Measurements from ENCODE around the gene NDUFS6. TPM values are rescaled to one million over a fixed set of nuclear protein-coding genes. Genes with fewer than 3 reads are reported as not detected.

NDUFS6 gene
- total RNA-seq, 1 donor from 2014 or later, result 69.2 TPM

GRCh38 chr5:1846583-1846982 lies 45.4 kb downstream of the NDUFS6 start:
- H3K4me3 ChIP-seq (ENCODE audit: low read depth, low read length), result no peak overlapping the region
- DNase-seq (ENCODE audit: low read depth), result no peak
- no peaks in the 10 kb centered on the region for H3K36me3 ChIP-seq (ENCODE audit: control insufficient read depth, insufficient read depth, low read length)
- H3K27me3 ChIP-seq (ENCODE audit: control insufficient read depth, insufficient read depth, low read length), result peaks cover 38% of the 10 kb centered on the region
- TF ChIP-seq CTCF (IDR thresholded peaks at IDR 0.05; ENCODE audit: insufficient read depth, low read length, poor library complexity, severe bottlenecking), result no peak

- Histone ChIP-seq H3K27me3 (ENCODE audit: control insufficient read depth, insufficient read depth, low read length) (peaks cover 43% of the 10 kb centered on the region), H3K36me3 (ENCODE audit: control insufficient read depth, insufficient read depth, low read length) (no peaks in the 10 kb centered on the region), H3K4me3 (ENCODE audit: low read depth, low read length) (no peak overlapping the region)
- no peak for TF ChIP-seq CTCF (IDR thresholded peaks at IDR 0.05; ENCODE audit: insufficient read depth, low read length, poor library complexity, severe bottlenecking)
- no peak for DNase-seq (ENCODE audit: low read depth)
Measured at GRCh38 chr5:1847056-1847455, 45.8 kb downstream of the NDUFS6 start.

GRCh38 chr5:1847611-1848010 lies 46.4 kb downstream of the NDUFS6 start:
- peaks cover 47% of the 10 kb centered on the region for H3K27me3 ChIP-seq (ENCODE audit: control insufficient read depth, insufficient read depth, low read length)

GRCh38 chr5:1850324-1851154 lies 49.3 kb downstream of the NDUFS6 start:
- Histone ChIP-seq H3K36me3 (ENCODE audit: control insufficient read depth, insufficient read depth, low read length) (no peaks in the 10 kb centered on the region), H3K4me3 (ENCODE audit: low read depth, low read length) (no peak overlapping the region), H3K27me3 (ENCODE audit: control insufficient read depth, insufficient read depth, low read length) (peaks cover 59% of the 10 kb centered on the region)
- TF ChIP-seq CTCF (IDR thresholded peaks at IDR 0.05; ENCODE audit: insufficient read depth, low read length, poor library complexity, severe bottlenecking), result no peak
- no peak for DNase-seq (ENCODE audit: low read depth)

More at GRCh38 chr5:1847611-1848010, 46.4 kb downstream of the NDUFS6 start:
- no peak for DNase-seq (ENCODE audit: low read depth)
- TF ChIP-seq CTCF (IDR thresholded peaks at IDR 0.05; ENCODE audit: insufficient read depth, low read length, poor library complexity, severe bottlenecking), result no peak
- Histone ChIP-seq H3K4me3 (ENCODE audit: low read depth, low read length) (no peak overlapping the region), H3K36me3 (ENCODE audit: control insufficient read depth, insufficient read depth, low read length) (no peaks in the 10 kb centered on the region)

GRCh38 chr5:1851290-1851934 lies 50.2 kb downstream of the NDUFS6 start:
- Histone ChIP-seq H3K4me3 (ENCODE audit: low read depth, low read length) (no peak overlapping the region), H3K36me3 (ENCODE audit: control insufficient read depth, insufficient read depth, low read length) (no peaks in the 10 kb centered on the region), H3K27me3 (ENCODE audit: control insufficient read depth, insufficient read depth, low read length) (peaks cover 61% of the 10 kb centered on the region)
- DNase-seq (ENCODE audit: low read depth), result no peak
- no peak for TF ChIP-seq CTCF (IDR thresholded peaks at IDR 0.05; ENCODE audit: insufficient read depth, low read length, poor library complexity, severe bottlenecking)
